Renal cortex interstitium (tissue), 11 donors: Measurements from ENCODE around the gene LAMC3. TPM values are rescaled to one million over a fixed set of nuclear protein-coding genes. Genes with fewer than 3 reads are reported as not detected.
A peak's percentile ranks its signal among the peaks of the same experiment; 100 is the strongest.
"Not testable (repeated sequence)": the region's sequence is repeated elsewhere in the genome, so short reads cannot be mapped to it uniquely, and the experiment has no call there.

Source experiments
- DNase-seq, 11 donors: peaks; one replicate each; pipeline ENCODE4 v3.0.0-alpha.2; 2013; ENCODE audit warnings: low read depth in 9 of 11, low spot score in 4 of 11; ENCODE audit errors: extremely low read depth in 1 of 11
- polyA plus RNA-seq, 3 donors: library from polyadenylated mRNA; unstranded; fragments of 120-200 nt; gene quantifications; one replicate each; pipeline ENCODE4 v1.2.1, GENCODE V29; 2013; ENCODE audit not compliant: insufficient read length in 3 of 3

LAMC3 gene
- polyA plus RNA-seq, 3 donors, result 28.4 to 36.7 (median 28.7) TPM

DNA sequence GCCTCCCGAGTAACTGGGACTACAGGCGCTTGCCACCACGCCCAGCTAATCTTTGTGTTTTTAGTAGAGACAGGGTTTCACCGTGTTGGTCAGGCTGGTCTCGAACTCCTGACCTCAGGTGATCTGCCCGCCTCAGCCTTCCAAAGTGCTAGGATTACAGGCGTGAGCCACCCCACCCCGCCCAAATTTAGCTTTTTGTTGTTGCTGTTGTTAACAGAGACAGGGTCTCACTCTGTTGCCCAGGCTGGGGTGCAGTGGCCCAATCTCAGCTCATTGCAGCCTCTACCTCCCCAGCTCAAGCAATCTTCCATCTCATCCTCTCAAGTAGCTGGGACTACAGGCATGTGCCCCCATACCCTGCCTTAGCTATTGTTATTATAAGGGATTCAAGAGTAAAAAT lies 90.9 kb downstream of the LAMC3 start:
- not testable (repeated sequence) for DNase-seq

GRCh38 chr9:131100445-131100844 lies 91.5 kb downstream of the LAMC3 start:
- DNase-seq, result peak in 8 of 11 donors; percentile 49 to 89 (median 74)

- no peak for DNase-seq
Observed at GRCh38 chr9:131101207-131101964, 92.4 kb downstream of the LAMC3 start.

DNA sequence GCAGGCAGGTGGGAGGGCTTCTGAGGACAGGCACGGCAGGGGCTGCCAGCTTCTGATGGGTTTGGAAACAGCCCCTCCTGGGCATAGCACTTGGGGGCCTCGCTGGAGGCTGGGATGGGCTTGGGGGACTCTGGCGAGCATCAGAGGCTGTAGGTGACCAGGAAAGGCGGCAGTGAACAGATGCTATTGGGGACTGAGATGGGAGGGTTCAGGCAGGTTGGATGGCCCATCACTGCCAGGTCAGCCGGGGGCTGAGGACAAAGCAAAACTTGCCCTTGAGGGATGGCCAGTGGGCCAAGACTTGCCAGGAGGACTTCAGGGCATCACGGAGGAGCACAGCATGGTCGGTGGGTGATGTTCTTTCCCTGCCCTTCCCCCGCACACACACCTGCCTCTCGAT lies 94.0 kb downstream of the LAMC3 start:
- no peak for DNase-seq

DNA sequence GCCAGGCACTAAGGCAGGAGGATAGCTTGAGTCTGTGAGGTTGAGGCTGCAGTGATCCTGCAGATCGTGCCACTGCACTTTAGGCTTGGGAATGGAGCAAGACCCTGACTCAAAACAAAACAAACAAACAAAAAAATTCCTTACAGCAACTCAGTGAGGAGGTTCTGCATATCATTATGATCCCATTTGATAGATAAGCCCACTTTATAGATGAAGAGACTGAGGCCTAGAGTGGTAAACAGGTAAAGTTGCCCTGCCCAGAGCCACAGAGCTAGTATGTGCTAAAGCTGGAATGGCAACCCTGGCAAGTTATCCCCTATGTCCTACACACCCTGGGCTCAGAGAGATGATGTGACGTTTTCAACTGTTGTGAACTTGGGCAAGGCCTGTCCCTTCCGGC lies 94.6 kb downstream of the LAMC3 start:
- DNase-seq, result no peak

DNA sequence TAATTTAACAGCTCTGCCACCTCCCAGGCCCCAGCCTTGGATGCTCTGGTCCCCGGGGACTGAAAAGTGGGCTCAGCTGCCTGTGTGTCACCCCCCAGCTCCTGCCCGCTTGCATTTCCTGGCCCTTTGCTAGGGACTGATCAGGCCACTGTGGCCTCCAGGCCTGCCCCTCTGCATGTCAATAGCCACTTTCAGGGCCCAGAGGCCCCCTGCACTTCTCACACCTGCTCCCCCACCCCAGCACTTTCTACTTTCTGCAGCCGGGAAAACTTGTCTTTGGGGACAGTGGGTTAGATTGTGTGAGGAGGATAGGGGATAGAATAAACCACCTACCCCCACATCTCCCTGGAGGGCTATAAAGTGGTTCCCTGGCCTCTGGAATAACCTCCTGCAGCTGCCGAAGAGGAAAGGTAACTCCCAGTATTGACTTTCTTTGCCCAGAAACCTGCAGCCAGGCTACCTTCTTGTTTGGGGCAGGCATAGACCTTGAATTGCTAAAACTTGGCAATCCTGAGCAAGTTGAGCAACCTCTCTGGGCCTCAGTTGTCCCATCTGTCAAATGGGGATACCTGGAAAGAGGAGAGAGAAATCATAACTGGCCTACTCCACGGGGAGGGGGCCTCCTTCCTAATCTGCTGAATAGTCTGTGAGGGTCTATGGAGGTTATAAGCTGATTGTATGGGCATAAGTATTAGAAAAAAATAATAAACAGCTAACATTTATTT lies 95.2 kb downstream of the LAMC3 start:
- DNase-seq, result no peak

GRCh38 chr9:131105952-131106351 lies 97.0 kb downstream of the LAMC3 start:
- no peak for DNase-seq

GRCh38 chr9:131107760-131108159 lies 98.8 kb downstream of the LAMC3 start:
- no peak for DNase-seq

- DNase-seq, result peak in 1 of 11 donors; percentile 71
Observed at GRCh38 chr9:131111186-131111853, 102.3 kb downstream of the LAMC3 start.

GRCh38 chr9:131111854-131112311 lies 102.9 kb downstream of the LAMC3 start:
- no peak for DNase-seq

DNA sequence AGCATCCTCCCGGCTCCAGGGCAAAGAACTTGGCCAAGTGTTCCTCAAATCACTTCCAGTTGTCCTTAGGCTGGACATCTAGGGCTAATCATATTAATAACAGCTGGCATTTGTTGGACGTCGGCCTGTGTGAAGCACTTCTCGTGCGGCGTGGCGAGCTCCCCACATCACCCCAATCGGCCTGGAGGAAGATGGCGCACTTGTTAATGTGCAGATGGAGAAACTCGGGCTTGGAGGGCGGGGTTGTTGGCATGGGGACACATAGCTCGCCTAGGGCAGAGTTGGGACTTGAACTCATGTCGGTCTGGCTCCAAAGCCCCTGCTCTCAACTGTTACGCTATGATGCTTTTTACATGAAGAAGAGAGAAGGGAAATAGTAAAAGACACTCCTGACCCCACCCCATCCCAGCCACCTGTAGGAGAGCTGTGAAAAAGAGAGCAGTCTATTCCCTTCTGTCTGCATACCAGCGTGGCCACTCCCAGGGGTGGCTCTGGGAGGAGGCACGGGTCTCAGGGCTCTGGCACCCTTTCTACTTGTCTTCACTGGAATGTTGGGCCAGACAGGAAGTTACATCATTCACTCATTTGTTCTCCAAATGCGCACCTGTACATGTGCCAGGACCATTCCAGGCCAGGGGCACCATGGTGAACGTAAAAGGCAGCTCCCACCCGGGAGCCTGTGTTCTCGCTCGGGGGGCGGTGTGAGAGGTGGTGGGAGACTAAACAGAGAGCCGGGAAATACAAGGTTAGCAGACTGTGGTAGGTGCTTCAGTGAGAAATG lies 103.6 kb downstream of the LAMC3 start:
- no peak for DNase-seq

DNA sequence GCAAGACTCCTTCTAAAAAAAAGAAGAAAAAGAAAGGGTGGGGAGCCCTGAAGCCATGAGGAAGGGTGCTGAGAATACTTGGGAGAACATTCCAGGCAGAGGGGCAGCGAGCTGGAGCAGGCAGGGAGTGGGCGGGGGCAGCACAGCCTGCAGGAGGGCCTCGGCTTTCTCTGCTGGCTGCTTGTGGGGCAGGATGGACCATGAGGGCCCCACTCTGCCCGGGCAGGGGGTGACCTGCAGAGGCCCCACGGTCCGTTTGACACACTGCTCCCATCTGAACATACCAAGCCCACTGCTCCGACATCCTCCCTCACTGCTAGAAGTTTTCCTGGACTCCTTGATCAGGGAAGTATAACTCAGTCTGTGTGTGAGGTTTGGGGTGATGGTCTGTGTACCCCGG lies 104.7 kb downstream of the LAMC3 start:
- DNase-seq, result no peak

- DNase-seq, result no peak
Observed at GRCh38 chr9:131114084-131114535, 105.1 kb downstream of the LAMC3 start.

- DNase-seq, result not testable (repeated sequence)
Observed at GRCh38 chr9:131115360-131115742, 106.4 kb downstream of the LAMC3 start.

DNA sequence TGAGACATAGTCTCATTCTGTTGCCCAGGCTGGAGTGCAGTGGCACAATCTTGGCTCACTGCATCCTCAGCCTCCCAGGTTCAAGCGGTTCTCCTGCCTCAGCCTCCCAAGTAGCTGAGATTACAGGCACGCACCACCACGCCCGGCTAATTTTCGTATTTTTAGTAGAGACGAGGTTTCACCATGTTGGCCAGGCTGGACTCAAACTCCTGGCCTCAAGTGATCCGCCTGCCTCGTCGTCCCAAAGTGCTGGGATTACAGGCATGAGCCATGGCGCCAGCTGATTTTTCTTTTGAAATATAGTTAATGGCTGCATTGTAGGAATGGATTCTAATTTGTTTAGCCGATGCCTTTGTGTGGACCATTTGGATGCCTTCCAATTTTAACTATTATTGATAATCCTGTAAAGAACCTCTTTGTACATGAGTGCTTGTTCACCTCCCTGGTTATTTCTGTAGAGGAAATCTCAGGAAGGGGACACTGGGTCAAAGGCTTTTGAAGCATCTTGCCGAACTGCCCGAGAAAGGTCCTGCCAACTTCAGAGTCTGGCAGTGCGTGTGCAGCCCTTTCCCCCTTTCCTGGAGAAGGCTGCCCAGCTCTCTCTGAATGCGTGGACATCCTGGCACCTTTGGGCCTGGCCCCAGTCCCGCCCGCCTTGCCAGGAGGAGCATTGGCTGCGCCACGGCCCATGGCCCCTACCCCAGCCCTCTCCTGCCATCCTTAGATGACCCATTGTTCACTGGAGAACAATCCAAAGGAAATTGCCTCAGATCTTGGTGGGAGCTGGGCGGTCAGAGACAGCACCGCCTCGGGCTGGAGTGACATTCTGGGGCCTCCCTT lies 107.5 kb downstream of the LAMC3 start:
- DNase-seq, result no peak

- DNase-seq, result no peak
Observed at GRCh38 chr9:131117121-131117761, 108.3 kb downstream of the LAMC3 start.

DNA sequence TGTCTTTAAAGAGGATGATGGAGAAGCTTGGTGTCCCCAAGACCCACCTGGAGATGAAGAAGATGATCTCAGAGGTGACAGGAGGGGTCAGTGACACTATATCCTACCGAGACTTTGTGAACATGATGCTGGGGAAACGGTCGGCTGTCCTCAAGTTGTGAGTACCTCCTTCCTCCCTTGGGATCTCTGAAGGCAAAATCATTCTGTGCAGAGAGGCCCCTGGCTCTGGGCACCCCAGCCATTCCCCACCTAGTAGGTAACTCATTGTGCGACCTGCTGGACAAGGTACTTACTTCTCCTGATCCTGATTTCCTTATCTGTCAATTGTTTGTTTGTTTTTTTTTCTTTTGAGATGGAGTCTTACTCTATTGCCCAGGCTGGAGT lies 108.8 kb downstream of the LAMC3 start:
- no peak for DNase-seq

DNA sequence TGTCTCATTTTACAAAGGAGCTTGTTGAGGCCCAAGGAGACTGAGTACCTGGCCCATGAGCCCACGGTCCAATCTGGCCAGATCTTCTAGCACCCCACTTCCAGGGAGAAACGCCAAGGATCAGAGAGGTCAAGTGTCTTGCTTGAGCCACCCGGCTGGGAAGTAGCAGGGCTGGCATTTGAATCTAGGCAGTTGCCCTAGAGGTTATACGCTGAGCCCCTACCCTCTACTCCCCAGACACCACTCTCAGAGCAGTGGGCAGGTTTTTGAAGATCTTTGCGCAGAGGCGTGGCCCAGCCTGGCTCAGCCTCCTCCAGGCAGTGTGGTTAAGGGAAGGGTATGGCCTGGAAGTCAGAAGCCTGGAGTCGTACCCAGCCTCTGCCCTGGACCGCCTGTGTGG lies 110.6 kb downstream of the LAMC3 start:
- no peak for DNase-seq
